Naive B cell (primary cell): ENCODE measurements around the gene B3GNT2. TPM values are rescaled to one million over a fixed set of nuclear protein-coding genes. Genes with fewer than 3 reads are reported as not detected.
A peak's percentile ranks its signal among the peaks of the same experiment; 100 is the strongest.

Experiments used
- ATAC-seq, 2 donors: fragments of 150-1000 bp; cut with Tn5 transposase; 2 replicates each; pipeline ENCODE4 v1.10.0; 2021; ENCODE audit warnings: low read depth in 2 of 2, mild to moderate bottlenecking in 2 of 2, moderate library complexity in 2 of 2
- DNase-seq: peaks from one replicate; pipeline ENCODE4 v3.0.0; 2022
- H3K27ac Mint-ChIP-seq, 6 donors: one replicate each; pipeline ENCODE4 v1.8.0; 2020 to 2022; ENCODE audit warnings: mild to moderate bottlenecking in 6 of 6, mixed read lengths in 6 of 6, moderate library complexity in 5 of 6, inconsistent platforms in 2 of 6
- H3K27me3 Mint-ChIP-seq, 3 donors: one replicate each; pipeline ENCODE4 v1.8.0; 2021 to 2022; ENCODE audit warnings: mixed read lengths in 3 of 3, mild to moderate bottlenecking in 1 of 3
- H3K36me3 Mint-ChIP-seq, 2 donors: one replicate each; pipeline ENCODE4 v1.8.0; 2020 to 2022; ENCODE audit warnings: mixed read lengths in 2 of 2, inconsistent platforms in 1 of 2, mild to moderate bottlenecking in 1 of 2
- H3K4me1 Mint-ChIP-seq, 3 donors: one replicate each; pipeline ENCODE4 v1.8.0; 2020 to 2022; ENCODE audit warnings: mixed read lengths in 3 of 3, inconsistent platforms in 1 of 3, mild to moderate bottlenecking in 1 of 3, moderate library complexity in 1 of 3
- H3K4me3 Mint-ChIP-seq, 8 donors: one replicate each; pipeline ENCODE4 v1.8.0; 2020 to 2022; ENCODE audit warnings: mild to moderate bottlenecking in 8 of 8, mixed read lengths in 8 of 8, moderate library complexity in 8 of 8, inconsistent platforms in 2 of 8
- H3K9me3 Mint-ChIP-seq, 7 donors: one replicate each; pipeline ENCODE4 v1.8.0; 2020 to 2022; ENCODE audit warnings: mixed read lengths in 7 of 7, mild to moderate bottlenecking in 5 of 7, inconsistent platforms in 2 of 7, moderate library complexity in 1 of 7
- polyA plus RNA-seq, 6 donors: library from polyadenylated mRNA; unstranded; fragments of 300-500 nt; fragmentation: Illumina TruSeq; gene quantifications; one replicate each; pipeline ENCODE4 v1.2.3, GENCODE V29; 2021; ENCODE audit warnings: low read depth in 6 of 6

Gene B3GNT2
- polyA plus RNA-seq, 6 donors from 2014 or later = 24.8 to 43.4 (median 36.5) TPM

GRCh38 chr2:62175728-62176127, 20.2 kb upstream of the B3GNT2 start:
- DNase-seq (no peak), ATAC-seq (no peak)
- Mint-ChIP-seq H3K36me3 (no peaks in the 10 kb centered on the region), H3K4me1 (peaks cover 7 to 9% (median 8%) of the 10 kb centered on the region in 3 donors), H3K27me3 (no peaks in the 10 kb centered on the region), H3K27ac (no peak overlapping the region), H3K9me3 (peaks cover 0 to 1% (median 0%) of the 10 kb centered on the region in 7 donors), H3K4me3 (no peak overlapping the region)

GRCh38 chr2:62176801-62177200, 19.1 kb upstream of the B3GNT2 start:
- ATAC-seq (no peak), DNase-seq (no peak)
- no peak overlapping the region for H3K4me3 Mint-ChIP-seq
- no peaks in the 10 kb centered on the region for H3K36me3 Mint-ChIP-seq
- H3K27me3 Mint-ChIP-seq = no peaks in the 10 kb centered on the region
- no peaks in the 10 kb centered on the region for H3K9me3 Mint-ChIP-seq
- H3K27ac Mint-ChIP-seq = no peak overlapping the region
- peaks cover 17 to 18% (median 18%) of the 10 kb centered on the region in 3 donors for H3K4me1 Mint-ChIP-seq

GRCh38 chr2:62177392-62178049, 18.4 kb upstream of the B3GNT2 start:
- Mint-ChIP-seq H3K27ac (no peak overlapping the region), H3K36me3 (no peaks in the 10 kb centered on the region), H3K27me3 (no peaks in the 10 kb centered on the region), H3K4me3 (no peak overlapping the region), H3K4me1 (peaks cover 21 to 24% (median 22%) of the 10 kb centered on the region in 3 donors), H3K9me3 (no peaks in the 10 kb centered on the region)
- no peak for DNase-seq
- ATAC-seq = no peak

- Mint-ChIP-seq H3K36me3 (no peaks in the 10 kb centered on the region), H3K9me3 (no peaks in the 10 kb centered on the region), H3K4me1 (peaks cover 21 to 29% (median 22%) of the 10 kb centered on the region in 3 donors), H3K27ac (no peak overlapping the region), H3K27me3 (no peaks in the 10 kb centered on the region), H3K4me3 (no peak overlapping the region)
- ATAC-seq (no peak), DNase-seq (no peak)
Measured at GRCh38 chr2:62178741-62179271, 17.1 kb upstream of the B3GNT2 start.

GRCh38 chr2:62180975-62181374, 14.9 kb upstream of the B3GNT2 start:
- Mint-ChIP-seq H3K27ac (peak overlapping the region in 2 of 6 donors; percentile 26 to 56), H3K9me3 (no peaks in the 10 kb centered on the region), H3K36me3 (no peaks in the 10 kb centered on the region), H3K4me1 (peaks cover 21 to 29% (median 22%) of the 10 kb centered on the region in 3 donors), H3K27me3 (no peaks in the 10 kb centered on the region), H3K4me3 (peak overlapping the region in 3 of 8 donors; percentile 44 to 69 (median 48))
- DNase-seq (no peak), ATAC-seq (no peak)

GRCh38 chr2:62181843-62182242, 14.1 kb upstream of the B3GNT2 start:
- H3K4me3 Mint-ChIP-seq = peak overlapping the region in 3 of 8 donors; percentile 26 to 69 (median 58)

GRCh38 chr2:62184512-62185230, 11.2 kb upstream of the B3GNT2 start:
- ATAC-seq = no peak
- Mint-ChIP-seq H3K9me3 (no peaks in the 10 kb centered on the region), H3K27ac (peak overlapping the region in 1 of 6 donors; percentile 10), H3K27me3 (no peaks in the 10 kb centered on the region), H3K4me3 (no peak overlapping the region), H3K4me1 (peaks cover 18 to 29% (median 21%) of the 10 kb centered on the region in 3 donors), H3K36me3 (no peaks in the 10 kb centered on the region)
- no peak for DNase-seq

More at GRCh38 chr2:62181843-62182242, 14.1 kb upstream of the B3GNT2 start:
- ATAC-seq = no peak
- Mint-ChIP-seq H3K27me3 (no peaks in the 10 kb centered on the region), H3K27ac (peak overlapping the region in 2 of 6 donors; percentile 65 to 80), H3K4me1 (peaks cover 20 to 29% (median 21%) of the 10 kb centered on the region in 3 donors), H3K36me3 (no peaks in the 10 kb centered on the region), H3K9me3 (no peaks in the 10 kb centered on the region)
- DNase-seq = no peak

- H3K27me3 Mint-ChIP-seq = no peaks in the 10 kb centered on the region
- DNase-seq (no peak), ATAC-seq (no peak)
- H3K27ac Mint-ChIP-seq = no peak overlapping the region
- no peaks in the 10 kb centered on the region for H3K36me3 Mint-ChIP-seq
- peaks cover 13 to 21% (median 15%) of the 10 kb centered on the region in 3 donors for H3K4me1 Mint-ChIP-seq
- H3K4me3 Mint-ChIP-seq = no peak overlapping the region
- H3K9me3 Mint-ChIP-seq = no peaks in the 10 kb centered on the region
Measured at GRCh38 chr2:62185475-62186155, 10.3 kb upstream of the B3GNT2 start.

- Mint-ChIP-seq H3K36me3 (no peaks in the 10 kb centered on the region), H3K27me3 (no peaks in the 10 kb centered on the region)
- no peak for ATAC-seq
Measured at GRCh38 chr2:62186156-62186905, 9.6 kb upstream of the B3GNT2 start.

GRCh38 chr2:62187246-62187645, 8.7 kb upstream of the B3GNT2 start:
- Mint-ChIP-seq H3K27ac (no peak overlapping the region), H3K4me3 (no peak overlapping the region)
- no peak for DNase-seq

More at GRCh38 chr2:62186156-62186905, 9.6 kb upstream of the B3GNT2 start:
- H3K4me1 Mint-ChIP-seq = peaks cover 8 to 16% (median 8%) of the 10 kb centered on the region in 3 donors
- no peak overlapping the region for H3K27ac Mint-ChIP-seq
- no peaks in the 10 kb centered on the region for H3K9me3 Mint-ChIP-seq
- DNase-seq = no peak
- no peak overlapping the region for H3K4me3 Mint-ChIP-seq

GRCh38 chr2:62188416-62188815, 7.5 kb upstream of the B3GNT2 start:
- H3K9me3 Mint-ChIP-seq = no peaks in the 10 kb centered on the region
- no peak overlapping the region for H3K27ac Mint-ChIP-seq
- peaks cover 0 to 8% (median 2%) of the 10 kb centered on the region in 3 donors for H3K4me1 Mint-ChIP-seq

More at GRCh38 chr2:62187246-62187645, 8.7 kb upstream of the B3GNT2 start:
- Mint-ChIP-seq H3K27me3 (no peaks in the 10 kb centered on the region), H3K36me3 (no peaks in the 10 kb centered on the region), H3K9me3 (no peaks in the 10 kb centered on the region), H3K4me1 (peaks cover under 1 to 7% (median 2%) of the 10 kb centered on the region in 3 donors)
- no peak for ATAC-seq

GRCh38 chr2:62189196-62189595, 6.7 kb upstream of the B3GNT2 start:
- no peaks in the 10 kb centered on the region for H3K36me3 Mint-ChIP-seq
- DNase-seq (no peak), ATAC-seq (no peak)
- no peak overlapping the region for H3K4me3 Mint-ChIP-seq
- peak overlapping the region in 3 of 6 donors; percentile 9 to 68 (median 44) for H3K27ac Mint-ChIP-seq
- no peaks in the 10 kb centered on the region for H3K9me3 Mint-ChIP-seq
- peaks cover 0 to 8% (median 5%) of the 10 kb centered on the region in 3 donors for H3K4me1 Mint-ChIP-seq
- H3K27me3 Mint-ChIP-seq = no peaks in the 10 kb centered on the region

More at GRCh38 chr2:62188416-62188815, 7.5 kb upstream of the B3GNT2 start:
- DNase-seq = no peak
- Mint-ChIP-seq H3K27me3 (no peaks in the 10 kb centered on the region), H3K4me3 (no peak overlapping the region), H3K36me3 (no peaks in the 10 kb centered on the region)
- ATAC-seq = no peak

GRCh38 chr2:62192811-62193210, 3.1 kb upstream of the B3GNT2 start:
- peaks cover 12 to 20% (median 19%) of the 10 kb centered on the region in 3 donors for H3K4me1 Mint-ChIP-seq
- no peaks in the 10 kb centered on the region for H3K9me3 Mint-ChIP-seq
- DNase-seq (no peak), ATAC-seq (no peak)
- peak overlapping the region in 1 of 8 donors; percentile 87 for H3K4me3 Mint-ChIP-seq
- H3K36me3 Mint-ChIP-seq = no peaks in the 10 kb centered on the region
- H3K27ac Mint-ChIP-seq = no peak overlapping the region
- no peaks in the 10 kb centered on the region for H3K27me3 Mint-ChIP-seq
